ENCODE results near the gene CASP10. TPM values are rescaled to one million over a fixed set of nuclear protein-coding genes. Genes with fewer than 3 reads are reported as not detected.

CASP10 gene
- total RNA-seq, 4 donors from 2014 or later, result 2.2 to 7.3 (median 4.3) TPM

DNA sequence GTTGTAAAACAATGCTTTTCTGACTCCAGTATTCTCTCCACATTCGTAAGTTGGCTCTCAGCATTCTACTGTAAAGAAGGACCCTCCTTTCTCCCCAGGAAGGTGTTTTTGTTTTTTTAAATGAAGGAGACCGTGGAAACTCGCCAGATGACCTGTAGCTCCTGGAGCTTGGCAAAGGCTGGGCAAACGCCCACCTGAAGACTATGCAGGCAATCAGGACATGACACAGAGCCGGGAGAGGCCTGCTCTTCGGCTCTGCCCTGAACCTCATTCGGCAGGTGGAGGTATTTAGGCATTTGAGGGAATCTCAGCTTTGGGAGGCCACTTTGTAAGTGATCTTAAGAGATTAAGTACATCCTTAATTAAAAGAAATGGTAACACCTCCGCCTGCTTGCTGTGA lies 17.4 kb downstream of the CASP10 start:
- TF ChIP-seq POLR2A (IDR thresholded peaks at IDR 0.05; ENCODE audit: low read depth) (no peak), EP300 (IDR thresholded peaks at IDR 0.05) (no peak), POLR2AphosphoS5 (IDR thresholded peaks at IDR 0.05) (no peak)
- TF ChIP-seq, protein P1, sequence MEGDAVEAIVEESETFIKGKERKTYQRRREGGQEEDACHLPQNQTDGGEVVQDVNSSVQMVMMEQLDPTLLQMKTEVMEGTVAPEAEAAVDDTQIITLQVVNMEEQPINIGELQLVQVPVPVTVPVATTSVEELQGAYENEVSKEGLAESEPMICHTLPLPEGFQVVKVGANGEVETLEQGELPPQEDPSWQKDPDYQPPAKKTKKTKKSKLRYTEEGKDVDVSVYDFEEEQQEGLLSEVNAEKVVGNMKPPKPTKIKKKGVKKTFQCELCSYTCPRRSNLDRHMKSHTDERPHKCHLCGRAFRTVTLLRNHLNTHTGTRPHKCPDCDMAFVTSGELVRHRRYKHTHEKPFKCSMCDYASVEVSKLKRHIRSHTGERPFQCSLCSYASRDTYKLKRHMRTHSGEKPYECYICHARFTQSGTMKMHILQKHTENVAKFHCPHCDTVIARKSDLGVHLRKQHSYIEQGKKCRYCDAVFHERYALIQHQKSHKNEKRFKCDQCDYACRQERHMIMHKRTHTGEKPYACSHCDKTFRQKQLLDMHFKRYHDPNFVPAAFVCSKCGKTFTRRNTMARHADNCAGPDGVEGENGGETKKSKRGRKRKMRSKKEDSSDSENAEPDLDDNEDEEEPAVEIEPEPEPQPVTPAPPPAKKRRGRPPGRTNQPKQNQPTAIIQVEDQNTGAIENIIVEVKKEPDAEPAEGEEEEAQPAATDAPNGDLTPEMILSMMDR (IDR thresholded peaks at IDR 0.05), result no peak
- DNase-seq (ENCODE audit: extremely low spot score), result no peak
- Histone ChIP-seq H3K4me3 (no peak overlapping the region), H3K9me3 (no peaks in the 10 kb centered on the region), H3K36me3 (peaks cover 0 to 29% (median 0%) of the 10 kb centered on the region in 4 donors), H3K27me3 (no peaks in the 10 kb centered on the region), H3K27ac (replicated peaks in 1 of 4) (no peak overlapping the region), H3K4me1 (peaks cover 0 to 19% (median 14%) of the 10 kb centered on the region in 4 donors)
- 87% methylated on average over 8 of the region's 8 CpGs for WGBS
- intact Hi-C loops (cut with DNase I), result no loop called here

DNA sequence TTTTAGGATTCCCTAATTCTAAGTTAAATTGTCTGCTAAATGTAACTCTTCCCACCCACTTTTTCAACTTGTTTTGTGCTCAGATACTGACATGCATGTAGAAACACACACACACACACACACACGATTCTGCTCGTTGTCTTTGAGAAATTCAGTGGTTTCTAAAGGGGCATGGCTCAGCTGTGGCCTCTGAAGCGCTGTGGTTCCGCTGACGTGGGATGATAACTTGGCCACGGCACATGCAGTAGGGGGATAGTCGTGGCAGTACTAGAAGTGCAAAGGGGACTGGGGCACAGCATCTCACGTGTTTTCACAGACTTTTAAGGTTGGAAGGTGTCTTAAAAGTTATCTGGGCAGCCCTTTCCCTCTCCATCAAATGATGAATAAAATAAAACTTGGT lies 18.4 kb downstream of the CASP10 start:
- H3K27me3 ChIP-seq, result no peaks in the 10 kb centered on the region
- no peak overlapping the region for H3K4me3 ChIP-seq
- H3K36me3 ChIP-seq, result peaks cover 0 to 29% (median 0%) of the 10 kb centered on the region in 4 donors
- no peak overlapping the region for H3K27ac ChIP-seq (replicated peaks in 1 of 4)
- DNase-seq (ENCODE audit: extremely low spot score), result no peak
- H3K9me3 ChIP-seq, result no peaks in the 10 kb centered on the region
- intact Hi-C loops (cut with DNase I), result no loop called here
- TF ChIP-seq EP300 (IDR thresholded peaks at IDR 0.05) (no peak), POLR2AphosphoS5 (IDR thresholded peaks at IDR 0.05) (no peak), POLR2A (IDR thresholded peaks at IDR 0.05; ENCODE audit: low read depth) (no peak)
- TF ChIP-seq, protein P1 (IDR thresholded peaks at IDR 0.05), result no peak
- H3K4me1 ChIP-seq, result peaks cover 0 to 19% (median 14%) of the 10 kb centered on the region in 4 donors
- 91% methylated on average over 8 of the region's 8 CpGs for WGBS

GRCh38 chr2:201203916-201204654 lies 21.1 kb downstream of the CASP10 start:
- peaks cover 0 to 19% (median 14%) of the 10 kb centered on the region in 4 donors for H3K4me1 ChIP-seq
- intact Hi-C loops (cut with DNase I), result no loop called here
- peaks cover 0 to 33% (median 0%) of the 10 kb centered on the region in 4 donors for H3K36me3 ChIP-seq
- TF ChIP-seq EP300 (IDR thresholded peaks at IDR 0.05) (no peak), POLR2AphosphoS5 (IDR thresholded peaks at IDR 0.05) (peak in 1 of 2 donors; percentile 31), POLR2A (IDR thresholded peaks at IDR 0.05; ENCODE audit: low read depth) (no peak)
- TF ChIP-seq, protein P1 (IDR thresholded peaks at IDR 0.05), result no peak
- H3K27me3 ChIP-seq, result no peaks in the 10 kb centered on the region
- H3K4me3 ChIP-seq, result no peak overlapping the region
- peak overlapping the region in 2 of 4 donors; percentile 24 for H3K27ac ChIP-seq (replicated peaks in 1 of 4)
- H3K9me3 ChIP-seq, result no peaks in the 10 kb centered on the region
- no peak for DNase-seq (ENCODE audit: extremely low spot score)
- 52% methylated on average over 6 of the region's 6 CpGs for WGBS

DNA sequence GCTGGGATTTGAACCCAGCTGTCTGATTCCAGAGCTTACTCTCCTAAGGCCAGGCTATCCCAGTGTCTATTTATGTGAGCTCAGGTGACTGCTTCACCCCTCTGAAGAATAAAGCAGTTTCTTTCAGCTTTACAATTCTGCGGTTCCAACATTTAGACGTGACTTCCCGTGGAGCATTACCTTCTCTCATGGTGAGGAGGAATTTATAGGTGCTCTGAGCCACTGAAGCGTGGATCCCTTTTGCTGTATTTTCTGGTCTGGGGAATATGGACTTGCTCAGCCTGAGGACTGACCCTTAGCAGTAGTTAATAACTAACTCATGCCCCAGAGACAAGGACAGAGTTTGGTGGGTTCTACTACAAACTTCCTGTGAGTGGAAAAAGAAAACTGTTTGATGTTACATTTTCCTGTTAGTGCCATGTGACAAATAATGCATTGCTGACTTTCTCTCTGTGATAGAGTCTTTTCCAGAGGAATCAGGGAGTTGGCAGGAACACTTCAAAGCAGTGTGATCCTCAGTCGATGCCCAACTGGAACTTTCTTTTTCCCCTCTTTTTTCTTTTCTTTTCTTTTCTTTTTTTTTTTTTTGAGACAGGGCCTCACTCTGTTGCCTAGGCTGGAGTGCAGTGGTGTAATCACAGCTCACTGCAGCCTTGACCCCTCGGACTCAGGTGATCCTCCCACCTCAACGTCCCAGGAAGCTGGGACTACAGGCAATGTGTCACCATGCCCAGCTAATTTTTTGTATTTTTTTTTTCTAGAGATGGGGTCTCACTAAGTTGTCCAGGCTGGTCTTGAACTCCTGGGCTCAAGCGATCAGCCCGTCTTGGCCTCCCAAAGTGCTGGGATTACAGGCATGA lies 21.9 kb downstream of the CASP10 start:
- H3K36me3 ChIP-seq, result peaks cover 0 to 41% (median 0%) of the 10 kb centered on the region in 4 donors
- H3K4me3 ChIP-seq, result no peak overlapping the region
- no peaks in the 10 kb centered on the region for H3K9me3 ChIP-seq
- peaks cover 0 to 19% (median 14%) of the 10 kb centered on the region in 4 donors for H3K4me1 ChIP-seq
- TF ChIP-seq, protein P1 (IDR thresholded peaks at IDR 0.05), result no peak
- TF ChIP-seq POLR2AphosphoS5 (IDR thresholded peaks at IDR 0.05) (no peak), POLR2A (IDR thresholded peaks at IDR 0.05; ENCODE audit: low read depth) (no peak), EP300 (IDR thresholded peaks at IDR 0.05) (no peak)
- intact Hi-C loops (cut with DNase I), result no loop called here
- no peak for DNase-seq (ENCODE audit: extremely low spot score)
- peak overlapping the region in 2 of 4 donors; percentile 24 for H3K27ac ChIP-seq (replicated peaks in 1 of 4)
- no peaks in the 10 kb centered on the region for H3K27me3 ChIP-seq
- WGBS, result 89% methylated on average over 9 of the region's 9 CpGs

All from esophagus muscularis mucosa (tissue), 4 donors.